GM10266 (cell line): ENCODE results near the gene SLC25A47.

Source experiments
- DNase-seq: peaks from one replicate; pipeline ENCODE4 v3.0.0; 2012; ENCODE audit errors: extremely low spot score
- TF ChIP-seq, protein P1 (sequence below): IDR thresholded peaks from 2 replicates; pipeline ENCODE4 v1.5.1; 2012; ENCODE audit warnings: mild to moderate bottlenecking, low read depth; ENCODE audit not compliant: control insufficient read depth, insufficient read depth; ENCODE audit errors: missing control alignments

The SLC25A47 gene

GRCh38 chr14:100376751-100377171, 53.6 kb downstream of the SLC25A47 start:
- TF ChIP-seq, protein P1, sequence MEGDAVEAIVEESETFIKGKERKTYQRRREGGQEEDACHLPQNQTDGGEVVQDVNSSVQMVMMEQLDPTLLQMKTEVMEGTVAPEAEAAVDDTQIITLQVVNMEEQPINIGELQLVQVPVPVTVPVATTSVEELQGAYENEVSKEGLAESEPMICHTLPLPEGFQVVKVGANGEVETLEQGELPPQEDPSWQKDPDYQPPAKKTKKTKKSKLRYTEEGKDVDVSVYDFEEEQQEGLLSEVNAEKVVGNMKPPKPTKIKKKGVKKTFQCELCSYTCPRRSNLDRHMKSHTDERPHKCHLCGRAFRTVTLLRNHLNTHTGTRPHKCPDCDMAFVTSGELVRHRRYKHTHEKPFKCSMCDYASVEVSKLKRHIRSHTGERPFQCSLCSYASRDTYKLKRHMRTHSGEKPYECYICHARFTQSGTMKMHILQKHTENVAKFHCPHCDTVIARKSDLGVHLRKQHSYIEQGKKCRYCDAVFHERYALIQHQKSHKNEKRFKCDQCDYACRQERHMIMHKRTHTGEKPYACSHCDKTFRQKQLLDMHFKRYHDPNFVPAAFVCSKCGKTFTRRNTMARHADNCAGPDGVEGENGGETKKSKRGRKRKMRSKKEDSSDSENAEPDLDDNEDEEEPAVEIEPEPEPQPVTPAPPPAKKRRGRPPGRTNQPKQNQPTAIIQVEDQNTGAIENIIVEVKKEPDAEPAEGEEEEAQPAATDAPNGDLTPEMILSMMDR = no peak

More at GRCh38 chr14:100376751-100377171, 53.6 kb downstream of the SLC25A47 start:
- DNase-seq = no peak
